DOHH2 (cell line): ENCODE measurements around the gene MUC5B.

Experiments used
- H3F3A ChIP-seq: fragments of 200-600 bp; sonication (generic), shearing (Covaris generic); 2 replicates; pipeline ENCODE4 v1.6.0; 2016; ENCODE audit warnings: antibody characterized with exemption, mild to moderate bottlenecking; ENCODE audit not compliant: control insufficient read depth, insufficient read depth
- H3K27ac ChIP-seq: fragments of 200-600 bp; sonication (generic); 2 replicates; pipeline ENCODE4 v1.5.1; 2014; ENCODE audit warnings: low read depth, mild to moderate bottlenecking, low read length, moderate library complexity
- H3K27me3 ChIP-seq: fragments of 200-600 bp; sonication (generic); 2 replicates; pipeline ENCODE4 v1.6.1; 2014; ENCODE audit warnings: mild to moderate bottlenecking, low read length, mixed read lengths; ENCODE audit not compliant: control insufficient read depth
- H3K36me3 ChIP-seq: fragments of 200-600 bp; sonication (generic); 2 replicates; pipeline ENCODE4 v1.6.1; 2014; ENCODE audit warnings: mild to moderate bottlenecking, low read length, moderate library complexity, mixed read lengths; ENCODE audit not compliant: control insufficient read depth
- H3K4me1 ChIP-seq: fragments of 200-600 bp; sonication (generic); 2 replicates; pipeline ENCODE4 v1.6.1; 2014; ENCODE audit warnings: mild to moderate bottlenecking, low read length, mixed read lengths; ENCODE audit not compliant: control insufficient read depth
- H3K4me2 ChIP-seq: fragments of 200-600 bp; sonication (generic); 2 replicates; pipeline ENCODE4 v1.6.0; 2014; ENCODE audit warnings: mild to moderate bottlenecking, low read length, moderate library complexity
- H3K4me3 ChIP-seq: fragments of 200-600 bp; sonication (generic); 2 replicates; pipeline ENCODE4 v1.5.1; 2014; ENCODE audit warnings: mild to moderate bottlenecking, low read length, mixed read lengths
- H3K79me2 ChIP-seq: fragments of 200-600 bp; sonication (generic); 2 replicates; pipeline ENCODE4 v1.6.1; 2014; ENCODE audit warnings: mild to moderate bottlenecking, low read length, mixed read lengths; ENCODE audit not compliant: control insufficient read depth
- H3K9me2 ChIP-seq: fragments of 200-600 bp; sonication (generic); replicated peaks from 2 replicates; pipeline ENCODE4 v1.6.1; 2014; ENCODE audit warnings: mild to moderate bottlenecking, low read length, mixed read lengths; ENCODE audit not compliant: control insufficient read depth
- H3K9me3 ChIP-seq: fragments of 200-600 bp; sonication (generic); 2 replicates; pipeline ENCODE4 v1.6.1; 2014; ENCODE audit warnings: antibody characterized with exemption, low read length, mixed read lengths; ENCODE audit not compliant: control insufficient read depth, insufficient read depth
- H4K20me1 ChIP-seq: fragments of 200-600 bp; sonication (generic); 2 replicates; pipeline ENCODE4 v1.6.0; 2014; ENCODE audit warnings: low read depth, mild to moderate bottlenecking, antibody characterized with exemption, low read length, moderate library complexity; ENCODE audit not compliant: control insufficient read depth, insufficient read depth
- EZH2phosphoT487 ChIP-seq: fragments of 200-600 bp; sonication (generic); IDR thresholded peaks from 2 replicates; pipeline ENCODE4 v1.6.1; 2017; ENCODE audit warnings: borderline replicate concordance, mild to moderate bottlenecking, antibody characterized with exemption, low read length, moderate library complexity, mixed read lengths
- TF ChIP-seq, protein P1 (sequence below): fragments of 200-600 bp; sonication (generic); IDR thresholded peaks from one replicate; pipeline ENCODE4 v1.5.1; 2014; ENCODE audit warnings: antibody characterized with exemption, mild to moderate bottlenecking, low read depth, low read length; ENCODE audit not compliant: poor library complexity, severe bottlenecking

The MUC5B gene

DNA sequence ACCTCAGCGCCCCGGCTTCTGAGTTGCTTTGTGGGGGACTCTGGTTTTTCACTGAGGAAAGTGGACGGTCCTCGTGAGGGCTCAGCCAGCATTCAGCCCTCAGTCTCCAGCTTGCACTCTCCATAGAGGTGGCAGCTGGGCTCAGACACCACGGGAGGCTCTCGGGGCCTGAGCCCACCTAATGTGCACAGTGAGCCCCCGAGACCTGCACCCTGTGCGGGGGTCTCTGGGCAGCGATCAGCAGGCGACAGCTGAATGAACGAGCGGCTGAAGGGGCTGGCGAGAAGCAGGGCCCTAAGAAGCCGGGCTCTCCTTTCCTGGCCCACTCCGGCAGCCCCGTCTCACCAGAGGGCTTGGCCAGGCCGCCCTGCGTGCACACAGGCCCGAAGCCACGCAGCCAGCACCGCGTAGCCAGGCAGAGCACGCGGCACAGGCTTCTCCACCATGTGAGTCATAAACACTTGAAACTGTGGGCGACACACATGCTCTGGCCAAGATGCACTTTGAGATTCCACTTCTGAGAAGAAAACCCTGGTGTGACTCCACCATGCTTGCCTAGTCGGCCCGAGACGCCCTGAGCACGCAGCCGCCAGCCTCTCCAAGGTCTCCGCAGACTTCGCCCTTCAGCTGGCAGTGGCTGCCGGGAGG is 58.6 kb downstream of the MUC5B start:
- Histone ChIP-seq H3K4me1 (no peaks in the 10 kb centered on the region), H3K36me3 (no peaks in the 10 kb centered on the region), H3K4me2 (no peak overlapping the region), H3K9me3 (no peaks in the 10 kb centered on the region), H3K9me2 (no peaks in the 10 kb centered on the region), H3K79me2 (no peaks in the 10 kb centered on the region), H4K20me1 (no peaks in the 10 kb centered on the region), H3K4me3 (no peak overlapping the region), H3K27me3 (no peaks in the 10 kb centered on the region), H3F3A (no peaks in the 10 kb centered on the region), H3K27ac (no peak overlapping the region)
- TF ChIP-seq, protein P1, sequence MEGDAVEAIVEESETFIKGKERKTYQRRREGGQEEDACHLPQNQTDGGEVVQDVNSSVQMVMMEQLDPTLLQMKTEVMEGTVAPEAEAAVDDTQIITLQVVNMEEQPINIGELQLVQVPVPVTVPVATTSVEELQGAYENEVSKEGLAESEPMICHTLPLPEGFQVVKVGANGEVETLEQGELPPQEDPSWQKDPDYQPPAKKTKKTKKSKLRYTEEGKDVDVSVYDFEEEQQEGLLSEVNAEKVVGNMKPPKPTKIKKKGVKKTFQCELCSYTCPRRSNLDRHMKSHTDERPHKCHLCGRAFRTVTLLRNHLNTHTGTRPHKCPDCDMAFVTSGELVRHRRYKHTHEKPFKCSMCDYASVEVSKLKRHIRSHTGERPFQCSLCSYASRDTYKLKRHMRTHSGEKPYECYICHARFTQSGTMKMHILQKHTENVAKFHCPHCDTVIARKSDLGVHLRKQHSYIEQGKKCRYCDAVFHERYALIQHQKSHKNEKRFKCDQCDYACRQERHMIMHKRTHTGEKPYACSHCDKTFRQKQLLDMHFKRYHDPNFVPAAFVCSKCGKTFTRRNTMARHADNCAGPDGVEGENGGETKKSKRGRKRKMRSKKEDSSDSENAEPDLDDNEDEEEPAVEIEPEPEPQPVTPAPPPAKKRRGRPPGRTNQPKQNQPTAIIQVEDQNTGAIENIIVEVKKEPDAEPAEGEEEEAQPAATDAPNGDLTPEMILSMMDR = no peak
- no peak for TF ChIP-seq EZH2phosphoT487

GRCh38 chr11:1281974-1282365 is 59.1 kb downstream of the MUC5B start:
- Histone ChIP-seq H3K79me2 (no peaks in the 10 kb centered on the region), H3K9me3 (no peaks in the 10 kb centered on the region), H3K36me3 (no peaks in the 10 kb centered on the region), H3F3A (no peaks in the 10 kb centered on the region), H3K27me3 (no peaks in the 10 kb centered on the region), H3K4me2 (no peak overlapping the region), H3K4me1 (no peaks in the 10 kb centered on the region), H3K4me3 (no peak overlapping the region), H3K27ac (no peak overlapping the region), H4K20me1 (no peaks in the 10 kb centered on the region), H3K9me2 (no peaks in the 10 kb centered on the region)
- TF ChIP-seq, protein P1 = no peak
- no peak for TF ChIP-seq EZH2phosphoT487

DNA sequence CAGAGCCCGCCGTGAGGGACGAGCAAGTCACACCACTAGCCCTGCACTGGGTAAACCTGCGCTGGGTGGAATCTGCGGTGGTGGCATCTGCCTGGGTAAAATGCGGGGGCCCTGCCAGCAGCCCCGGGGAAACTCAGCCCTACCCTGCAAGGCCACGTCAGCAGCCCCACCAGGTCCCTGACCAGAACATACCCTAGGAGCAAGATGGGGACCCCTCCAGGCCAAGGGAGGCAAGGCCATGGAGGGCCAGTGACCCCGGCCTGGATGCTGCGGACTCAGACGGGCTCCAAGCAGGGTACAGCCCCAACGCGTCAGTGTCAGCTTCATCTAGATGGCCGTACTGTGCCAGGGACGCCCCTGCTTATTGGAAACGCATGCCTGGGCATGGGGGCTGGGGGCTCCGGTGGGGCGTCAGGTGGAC is 60.2 kb downstream of the MUC5B start:
- H3K27me3 ChIP-seq = no peaks in the 10 kb centered on the region
- no peaks in the 10 kb centered on the region for H3K79me2 ChIP-seq
- H3K36me3 ChIP-seq = no peaks in the 10 kb centered on the region
- no peaks in the 10 kb centered on the region for H3K4me1 ChIP-seq
- no peak for TF ChIP-seq EZH2phosphoT487
- TF ChIP-seq, protein P1 = no peak
- H3K9me3 ChIP-seq = no peaks in the 10 kb centered on the region
- no peak overlapping the region for H3K4me2 ChIP-seq
- no peak overlapping the region for H3K27ac ChIP-seq
- no peaks in the 10 kb centered on the region for H3K9me2 ChIP-seq
- no peaks in the 10 kb centered on the region for H4K20me1 ChIP-seq
- H3F3A ChIP-seq = no peaks in the 10 kb centered on the region
- no peak overlapping the region for H3K4me3 ChIP-seq
